H9 (cell line): Measurements from ENCODE around the gene GBP2. TPM values are rescaled to one million over a fixed set of nuclear protein-coding genes. Genes with fewer than 3 reads are reported as not detected.
"Not testable (repeated sequence)": the region's sequence is repeated elsewhere in the genome, so short reads cannot be mapped to it uniquely, and the experiment has no call there.

Source experiments
- DNase-seq: peaks from one replicate; pipeline ENCODE4 v3.0.0-alpha.2; 2017
- H2AFZ ChIP-seq: one replicate; pipeline ENCODE4 v1.6.1; 2013; ENCODE audit warnings: mild to moderate bottlenecking, low read length, control low read depth, moderate library complexity
- H2AK5ac ChIP-seq: 2 replicates; pipeline ENCODE4 v1.6.1; 2013; ENCODE audit warnings: low read length, control low read depth, mixed read lengths; ENCODE audit not compliant: insufficient read length
- H2BK120ac ChIP-seq: one replicate; pipeline ENCODE4 v1.6.1; 2013; ENCODE audit warnings: low read depth, mild to moderate bottlenecking, low read length, control low read depth, inconsistent platforms; ENCODE audit not compliant: poor library complexity, severe bottlenecking
- H2BK12ac ChIP-seq: 2 replicates; pipeline ENCODE4 v1.6.1; 2013; ENCODE audit warnings: low read length, control low read depth, mixed read lengths, low read depth; ENCODE audit not compliant: insufficient read length
- H2BK15ac ChIP-seq: 2 replicates; pipeline ENCODE4 v1.6.1; 2013; ENCODE audit warnings: low read depth, low read length, control low read depth
- H2BK20ac ChIP-seq: one replicate; pipeline ENCODE4 v1.6.1; 2013; ENCODE audit warnings: low read depth, mild to moderate bottlenecking, low read length, control low read depth, inconsistent platforms; ENCODE audit not compliant: poor library complexity, severe bottlenecking
- H2BK5ac ChIP-seq: 2 replicates; pipeline ENCODE4 v1.6.1; 2013; ENCODE audit warnings: low read length, control low read depth, mixed read lengths; ENCODE audit not compliant: insufficient read length
- H3K14ac ChIP-seq: 2 replicates; pipeline ENCODE4 v1.6.1; 2013; ENCODE audit warnings: low read length, control low read depth; ENCODE audit not compliant: insufficient read depth
- H3K18ac ChIP-seq: 2 replicates; pipeline ENCODE4 v1.6.1; 2013; ENCODE audit warnings: low read depth, mild to moderate bottlenecking, mixed read lengths, low read length, control low read depth; ENCODE audit not compliant: insufficient read length
- H3K23ac ChIP-seq: 2 replicates; pipeline ENCODE4 v1.6.1; 2013; ENCODE audit warnings: low read length, control low read depth, mixed read lengths, low read depth; ENCODE audit not compliant: insufficient read length
- H3K23me2 ChIP-seq: 2 replicates; pipeline ENCODE4 v1.6.1; 2013; ENCODE audit warnings: low read depth, mild to moderate bottlenecking, mixed read lengths, low read length, control low read depth; ENCODE audit not compliant: insufficient read length, poor library complexity, severe bottlenecking
- H3K27ac ChIP-seq: 2 replicates; pipeline ENCODE4 v1.5.1; 2013; ENCODE audit warnings: low read length, control low read depth, mixed read lengths, low read depth; ENCODE audit not compliant: insufficient read length
- H3K27me3 ChIP-seq: 2 replicates; pipeline ENCODE4 v1.6.1; 2013; ENCODE audit warnings: low read length, control low read depth, inconsistent platforms; ENCODE audit not compliant: insufficient read depth
- H3K4ac ChIP-seq: 2 replicates; pipeline ENCODE4 v1.6.1; 2013; ENCODE audit warnings: low read depth, mild to moderate bottlenecking, control low read depth, inconsistent platforms, low read length, moderate library complexity
- H3K4me1 ChIP-seq: 2 replicates; pipeline ENCODE4 v1.6.1; 2013; ENCODE audit warnings: low read length, control low read depth, inconsistent platforms; ENCODE audit not compliant: insufficient read depth
- H3K4me2 ChIP-seq: 2 replicates; pipeline ENCODE4 v1.6.1; 2013; ENCODE audit warnings: low read length, control low read depth, mixed read lengths; ENCODE audit not compliant: insufficient read length, insufficient read depth
- H3K56ac ChIP-seq: 2 replicates; pipeline ENCODE4 v1.6.1; 2013; ENCODE audit warnings: low read depth, mild to moderate bottlenecking, mixed read lengths, low read length, control low read depth; ENCODE audit not compliant: insufficient read length
- H3K79me1 ChIP-seq: 2 replicates; pipeline ENCODE4 v1.6.1; 2013; ENCODE audit warnings: low read depth, mild to moderate bottlenecking, moderate library complexity, low read length, control low read depth, inconsistent platforms; ENCODE audit not compliant: insufficient read depth, poor library complexity, severe bottlenecking
- H3K79me2 ChIP-seq: 2 replicates; pipeline ENCODE4 v1.6.1; 2013; ENCODE audit warnings: low read length, control low read depth, inconsistent platforms; ENCODE audit not compliant: insufficient read depth
- H3K9ac ChIP-seq: 2 replicates; pipeline ENCODE4 v1.6.1; 2013; ENCODE audit warnings: low read length, control low read depth, mixed read lengths; ENCODE audit not compliant: insufficient read length; ENCODE audit errors: extremely low read depth
- H3K9me3 ChIP-seq: one replicate; pipeline ENCODE4 v1.6.1; 2013; ENCODE audit warnings: low read depth, low read length, inconsistent platforms; ENCODE audit not compliant: control insufficient read depth
- H3T11ph ChIP-seq: one replicate; pipeline ENCODE4 v1.6.1; 2013; ENCODE audit warnings: mild to moderate bottlenecking, low read length, control low read depth, inconsistent platforms
- H4K20me1 ChIP-seq: one replicate; pipeline ENCODE4 v1.6.1; 2013; ENCODE audit not compliant: control insufficient read depth, insufficient read length, insufficient read depth
- H4K5ac ChIP-seq: 2 replicates; pipeline ENCODE4 v1.6.1; 2013; ENCODE audit warnings: low read depth, mild to moderate bottlenecking, mixed read lengths, low read length, control low read depth; ENCODE audit not compliant: insufficient read length
- H4K8ac ChIP-seq: replicated peaks from 2 replicates; pipeline ENCODE4 v1.6.1; 2013; ENCODE audit warnings: low read length, control low read depth, mixed read lengths, low read depth; ENCODE audit not compliant: insufficient read length
- H4K91ac ChIP-seq: 2 replicates; pipeline ENCODE4 v1.6.1; 2013; ENCODE audit warnings: low read depth, mild to moderate bottlenecking, moderate library complexity, mixed read lengths, low read length, control low read depth; ENCODE audit not compliant: insufficient read length
- H3K27ac Mint-ChIP-seq, 3 experiments: 2 replicates in 2 of 3; 3 replicates in 1 of 3; pipeline ENCODE4 v1.8.0; 2020 to 2021; ENCODE audit warnings: mixed read lengths in 3 of 3, mild to moderate bottlenecking in 1 of 3, moderate library complexity in 1 of 3
- H3K27me3 Mint-ChIP-seq: 2 replicates; pipeline ENCODE4 v1.8.0; 2021; ENCODE audit warnings: low read depth, mild to moderate bottlenecking, moderate library complexity, mixed read lengths
- H3K36me3 Mint-ChIP-seq, 3 experiments: 2 replicates in 2 of 3; 3 replicates in 1 of 3; pipeline ENCODE4 v1.8.0; 2020 to 2021; ENCODE audit warnings: low read depth in 3 of 3, mixed read lengths in 3 of 3; ENCODE audit not compliant: insufficient read depth in 1 of 3
- H3K4me1 Mint-ChIP-seq, 2 experiments: 2 replicates each; pipeline ENCODE4 v1.8.0; 2020; ENCODE audit warnings: mixed read lengths in 2 of 2
- H3K4me3 Mint-ChIP-seq, 2 experiments: 2 replicates in 1 of 2; 3 replicates in 1 of 2; pipeline ENCODE4 v1.8.0; 2020 to 2021; ENCODE audit warnings: mild to moderate bottlenecking in 2 of 2, mixed read lengths in 2 of 2, moderate library complexity in 1 of 2
- H3K9me3 Mint-ChIP-seq, 2 experiments: 2 replicates in 1 of 2; 3 replicates in 1 of 2; pipeline ENCODE4 v1.8.0; 2020; ENCODE audit warnings: mild to moderate bottlenecking in 2 of 2, mixed read lengths in 2 of 2, moderate library complexity in 1 of 2
- CTCF ChIP-seq: fragments of 200-600 bp; sonication (generic); conservative IDR thresholded peaks from 3 replicates; pipeline ENCODE4 v1.8.0; 2021; ENCODE audit warnings: antibody characterized with exemption, mild to moderate bottlenecking
- WGBS: extraction: QIAGEN DNeasy Blood & Tissue Kit; methylation state at CpG from one replicate; pipeline ENCODE4 v1.1.7; 2013; ENCODE audit warnings: missing lambda C conversion rate, low lambda C conversion rate, mixed read lengths; ENCODE audit not compliant: insufficient read length; ENCODE audit errors: extremely low coverage; 5-methylcytosine and 5-hydroxymethylcytosine counted together
- total RNA-seq: library from RNA; stranded (reverse); gene quantifications from 2 replicates; pipeline ENCODE4 v1.2.1, GENCODE V29; 2021

Gene GBP2
- total RNA-seq, 1 experiment from 2014 or later: not detected

- Mint-ChIP-seq H3K4me1 (peaks cover 0 to 4% of the 10 kb centered on the region in 2 experiments; a peak in 2 of 4 replicates), H3K4me3 (no peak overlapping the region), H3K27me3 (peaks cover 3% of the 10 kb centered on the region; the same call in 1 of the 2 replicates), H3K27ac (no peak overlapping the region), H3K36me3 (no peaks in the 10 kb centered on the region), H3K9me3 (no peaks in the 10 kb centered on the region)
- H3K4ac ChIP-seq: no peak overlapping the region
- H2BK15ac ChIP-seq: no peak overlapping the region
- H3K14ac ChIP-seq: no peak overlapping the region
- no peak overlapping the region for H3T11ph ChIP-seq
- no peaks in the 10 kb centered on the region for H3K27me3 ChIP-seq
- no peak for DNase-seq
- no peak overlapping the region for H2AFZ ChIP-seq
- no peak overlapping the region for H3K23ac ChIP-seq
- no peak overlapping the region for H3K18ac ChIP-seq
- H4K20me1 ChIP-seq: no peaks in the 10 kb centered on the region
- H4K8ac ChIP-seq: no peak overlapping the region
- H3K23me2 ChIP-seq: no peaks in the 10 kb centered on the region
- H2BK20ac ChIP-seq: no peak overlapping the region
- no peak overlapping the region for H3K27ac ChIP-seq
- H3K56ac ChIP-seq: no peak overlapping the region
- no peaks in the 10 kb centered on the region for H3K79me1 ChIP-seq
- no peak overlapping the region for H3K4me2 ChIP-seq
- H3K9me3 ChIP-seq: no peaks in the 10 kb centered on the region
- H3K79me2 ChIP-seq: no peaks in the 10 kb centered on the region
- H4K91ac ChIP-seq: no peak overlapping the region
- H2BK120ac ChIP-seq: no peak overlapping the region
- H3K9ac ChIP-seq: no peak overlapping the region
- no peak overlapping the region for H4K5ac ChIP-seq
- no peak overlapping the region for H2BK5ac ChIP-seq
- no CpG with 5 or more reads among the region's 4 CpGs for WGBS
- H2BK12ac ChIP-seq: no peak overlapping the region
- no peak overlapping the region for H2AK5ac ChIP-seq
- TF ChIP-seq CTCF: no peak
- H3K4me1 ChIP-seq: no peaks in the 10 kb centered on the region
Observed at GRCh38 chr1:89129911-89130310, 4.0 kb upstream of the GBP2 start.

- not testable (repeated sequence) for H3K27me3 Mint-ChIP-seq, H3K18ac ChIP-seq, H2AFZ ChIP-seq
Observed at GRCh38 chr1:89128003-89128458, 2.1 kb upstream of the GBP2 start.

More at GRCh38 chr1:89128003-89128458, 2.1 kb upstream of the GBP2 start:
- not testable (repeated sequence) for H2BK12ac ChIP-seq, H4K91ac ChIP-seq, H3K27ac ChIP-seq, H2BK5ac ChIP-seq, H3K14ac ChIP-seq, H3K4me1 Mint-ChIP-seq, H3K36me3 Mint-ChIP-seq, H3K4me1 ChIP-seq, H3K79me1 ChIP-seq, H3K56ac ChIP-seq, H3K27me3 ChIP-seq, H4K20me1 ChIP-seq, H3K23me2 ChIP-seq, H3K4me2 ChIP-seq, H2BK120ac ChIP-seq, H3T11ph ChIP-seq, H3K4me3 Mint-ChIP-seq, H3K4ac ChIP-seq, H2AK5ac ChIP-seq, H4K5ac ChIP-seq, DNase-seq, H3K27ac Mint-ChIP-seq, H3K79me2 ChIP-seq, H2BK15ac ChIP-seq, H3K9me3 ChIP-seq, H3K23ac ChIP-seq, H3K9ac ChIP-seq, H2BK20ac ChIP-seq, H3K9me3 Mint-ChIP-seq, H4K8ac ChIP-seq
- WGBS: no CpG with 5 or more reads among the region's 31 CpGs
